Uterus (tissue), 4 donors: ENCODE data around the gene TRIM10. TPM values are rescaled to one million over a fixed set of nuclear protein-coding genes. Genes with fewer than 3 reads are reported as not detected.

Experiments used
- DNase-seq, 2 donors: peaks; one replicate each; pipeline ENCODE4 v3.0.0-alpha.2; 2019 to 2020
- H3K27ac ChIP-seq, 2 donors: fragments of 200-600 bp; sonication (generic); 1 replicate in 1 of 2; 2 replicates in 1 of 2; pipeline ENCODE4 v1.5.1; 2016 to 2018
- H3K27me3 ChIP-seq, 2 donors: fragments of 200-600 bp; sonication (generic); one replicate each; pipeline ENCODE4 v1.5.1; 2018 to 2019; ENCODE audit warnings: control low read depth in 1 of 2
- H3K36me3 ChIP-seq, 2 donors: fragments of 200-600 bp; sonication (generic); one replicate each; pipeline ENCODE4 v1.5.1; 2019; ENCODE audit warnings: control low read depth in 1 of 2
- H3K4me1 ChIP-seq, 2 donors: fragments of 200-600 bp; sonication (generic); one replicate each; pipeline ENCODE4 v1.5.1; 2018 to 2019; ENCODE audit warnings: control low read depth in 1 of 2
- H3K4me3 ChIP-seq, 2 donors: fragments of 200-600 bp; sonication (generic); 1 replicate in 1 of 2; 2 replicates in 1 of 2; pipeline ENCODE4 v1.5.1; 2018 to 2019; ENCODE audit warnings: mild to moderate bottlenecking in 1 of 2
- H3K9me3 ChIP-seq, 2 donors: fragments of 200-600 bp; sonication (generic); one replicate each; pipeline ENCODE4 v1.5.1; 2019; ENCODE audit warnings: control low read depth in 1 of 2
- POLR2A ChIP-seq, 2 donors: fragments of 450-650 bp; IDR thresholded peaks; one replicate each; pipeline ENCODE4 v1.6.1; 2016; ENCODE audit warnings: antibody characterized with exemption in 2 of 2, mild to moderate bottlenecking in 1 of 2, moderate library complexity in 1 of 2
- intact Hi-C: fragments of 100-400 bp; cut with DNase I; formaldehyde crosslinking; loops from one replicate; pipeline ENCODE4 v1.15.1; 2023; ENCODE audit warnings: low total_unique reads
- total RNA-seq, 4 donors: library from RNA; depleted of rRNA in 3 of 4; stranded (reverse); fragments of >200 nt in 3 of 4; gene quantifications; one replicate each; pipeline versions ENCODE4 v1.1.0 to v1.2.4, GENCODE V29; 2014 to 2023
- TF ChIP-seq, protein P1 (sequence below), 4 experiments: fragments of 200-600 bp in 2 of 4; fragments of 450-650 bp in 2 of 4; sonication (generic) in 2 of 4; IDR thresholded peaks; one replicate each; pipeline ENCODE4 v1.5.1; 2016 to 2019; ENCODE audit warnings: antibody characterized with exemption in 4 of 4, mild to moderate bottlenecking in 2 of 4, moderate library complexity in 1 of 4
- donor health status: DM: yes; HTN: yes; CAD: no.

Gene TRIM10
- total RNA-seq, 4 donors from 2014 or later, result 0.69 TPM; not detected in 3

DNA sequence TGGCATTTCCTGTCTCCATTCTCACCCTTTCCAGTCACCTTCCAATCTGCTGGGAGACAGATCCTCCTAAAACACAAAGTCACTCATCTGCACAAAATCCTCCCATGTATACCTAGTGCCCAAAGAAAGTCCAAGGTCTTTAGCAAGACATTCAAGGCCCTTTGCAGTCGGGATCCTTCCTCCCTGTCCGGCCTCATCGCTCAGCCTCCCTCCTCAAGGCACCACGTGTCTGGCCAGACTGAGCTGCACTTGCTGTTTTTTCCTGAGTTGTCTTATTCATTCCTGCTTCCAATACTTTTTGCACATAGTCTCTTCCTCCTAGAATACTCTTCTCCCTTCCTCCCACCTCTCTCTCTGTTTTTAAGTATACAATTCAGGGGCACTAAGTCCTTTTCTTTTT lies 3.7 kb upstream of the TRIM10 start:
- intact Hi-C loops, result no loop called here
- H3K36me3 ChIP-seq, result no peaks in the 10 kb centered on the region

DNA sequence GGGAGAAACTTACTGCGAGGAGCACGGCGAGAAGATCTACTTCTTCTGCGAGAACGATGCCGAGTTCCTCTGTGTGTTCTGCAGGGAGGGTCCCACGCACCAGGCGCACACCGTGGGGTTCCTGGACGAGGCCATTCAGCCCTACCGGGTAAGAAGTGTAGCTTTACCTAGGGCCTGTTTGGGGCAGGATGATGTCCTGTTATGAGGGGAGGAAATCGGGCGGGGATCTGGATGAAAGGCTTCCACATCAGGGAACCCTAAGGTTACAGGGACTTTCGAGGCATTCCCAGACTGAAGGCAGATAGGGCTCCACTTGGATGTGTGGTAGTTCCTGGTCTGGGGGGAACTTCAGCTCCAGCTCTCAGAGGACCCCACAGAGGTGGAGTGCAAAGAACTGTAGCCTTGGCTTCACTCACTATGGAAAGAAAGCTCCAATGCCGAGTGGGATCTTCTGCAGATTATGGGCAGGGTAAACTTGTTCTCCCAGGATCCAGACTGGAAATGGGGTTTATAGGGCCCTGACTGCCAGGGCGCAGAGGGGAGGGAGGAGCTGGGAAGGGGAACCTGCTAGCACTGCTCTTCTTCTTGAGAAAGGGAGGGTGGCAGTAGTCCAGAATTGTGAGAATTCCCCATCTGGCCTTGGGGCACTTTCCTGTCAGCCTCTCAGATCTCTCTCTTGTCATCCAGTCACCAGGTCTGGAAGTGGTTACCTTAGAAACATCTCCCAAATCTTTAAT lies 3.1 kb upstream of the TRIM10 start:
- H3K4me3 ChIP-seq, result no peak overlapping the region
- no peaks in the 10 kb centered on the region for H3K4me1 ChIP-seq
- H3K9me3 ChIP-seq, result no peaks in the 10 kb centered on the region
- peaks cover 0 to 4% of the 10 kb centered on the region in 2 donors for H3K27me3 ChIP-seq
- TF ChIP-seq, protein P1, sequence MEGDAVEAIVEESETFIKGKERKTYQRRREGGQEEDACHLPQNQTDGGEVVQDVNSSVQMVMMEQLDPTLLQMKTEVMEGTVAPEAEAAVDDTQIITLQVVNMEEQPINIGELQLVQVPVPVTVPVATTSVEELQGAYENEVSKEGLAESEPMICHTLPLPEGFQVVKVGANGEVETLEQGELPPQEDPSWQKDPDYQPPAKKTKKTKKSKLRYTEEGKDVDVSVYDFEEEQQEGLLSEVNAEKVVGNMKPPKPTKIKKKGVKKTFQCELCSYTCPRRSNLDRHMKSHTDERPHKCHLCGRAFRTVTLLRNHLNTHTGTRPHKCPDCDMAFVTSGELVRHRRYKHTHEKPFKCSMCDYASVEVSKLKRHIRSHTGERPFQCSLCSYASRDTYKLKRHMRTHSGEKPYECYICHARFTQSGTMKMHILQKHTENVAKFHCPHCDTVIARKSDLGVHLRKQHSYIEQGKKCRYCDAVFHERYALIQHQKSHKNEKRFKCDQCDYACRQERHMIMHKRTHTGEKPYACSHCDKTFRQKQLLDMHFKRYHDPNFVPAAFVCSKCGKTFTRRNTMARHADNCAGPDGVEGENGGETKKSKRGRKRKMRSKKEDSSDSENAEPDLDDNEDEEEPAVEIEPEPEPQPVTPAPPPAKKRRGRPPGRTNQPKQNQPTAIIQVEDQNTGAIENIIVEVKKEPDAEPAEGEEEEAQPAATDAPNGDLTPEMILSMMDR (IDR thresholded peaks at IDR 0.05), result no peak
- TF ChIP-seq POLR2A (IDR thresholded peaks at IDR 0.05), result no peak
- H3K27ac ChIP-seq, result no peak overlapping the region
- intact Hi-C loops, result no loop called here
- H3K36me3 ChIP-seq, result no peaks in the 10 kb centered on the region
- DNase-seq, result no peak

More for the DNA sequence above, 3.7 kb upstream of the TRIM10 start:
- H3K9me3 ChIP-seq, result no peaks in the 10 kb centered on the region
- H3K27me3 ChIP-seq, result peaks cover 0 to 4% of the 10 kb centered on the region in 2 donors
- no peak for DNase-seq
- H3K4me1 ChIP-seq, result no peaks in the 10 kb centered on the region
- TF ChIP-seq, protein P1 (IDR thresholded peaks at IDR 0.05), result no peak
- TF ChIP-seq POLR2A (IDR thresholded peaks at IDR 0.05), result no peak
- H3K4me3 ChIP-seq, result no peak overlapping the region
- no peak overlapping the region for H3K27ac ChIP-seq

- TF ChIP-seq POLR2A (IDR thresholded peaks at IDR 0.05), result no peak
- TF ChIP-seq, protein P1 (IDR thresholded peaks at IDR 0.05), result no peak
- intact Hi-C loops, result no loop called here
- no peak for DNase-seq
Measured at GRCh38 chr6:30163090-30163917, 2.3 kb upstream of the TRIM10 start, which contains the start of gene TRIM15. Gene TRIM15 (plus strand): TSS chr6:30163546. CDS start chr6:30163685, 139 bp downstream.

GRCh38 chr6:30162265-30163089 lies 1.5 kb upstream of the TRIM10 start:
- Histone ChIP-seq H3K36me3 (no peaks in the 10 kb centered on the region), H3K4me1 (no peaks in the 10 kb centered on the region), H3K27ac (no peak overlapping the region), H3K4me3 (no peak overlapping the region), H3K9me3 (no peaks in the 10 kb centered on the region), H3K27me3 (peaks cover 0 to 4% of the 10 kb centered on the region in 2 donors)
- no peak for DNase-seq
- intact Hi-C loops, result no loop called here
- no peak for TF ChIP-seq POLR2A (IDR thresholded peaks at IDR 0.05)
- TF ChIP-seq, protein P1 (IDR thresholded peaks at IDR 0.05), result no peak

More at GRCh38 chr6:30163090-30163917, 2.3 kb upstream of the TRIM10 start, which contains the start of gene TRIM15:
- Histone ChIP-seq H3K9me3 (no peaks in the 10 kb centered on the region), H3K4me1 (no peaks in the 10 kb centered on the region), H3K4me3 (no peak within 1 kb of the TSS), H3K27ac (no peak within 1 kb of the TSS), H3K27me3 (peaks cover 0 to 4% of the 10 kb centered on the region in 2 donors), H3K36me3 (no peaks in the 10 kb centered on the region)
